ENCODE measurements around the gene TASOR2.

The TASOR2 gene

DNA sequence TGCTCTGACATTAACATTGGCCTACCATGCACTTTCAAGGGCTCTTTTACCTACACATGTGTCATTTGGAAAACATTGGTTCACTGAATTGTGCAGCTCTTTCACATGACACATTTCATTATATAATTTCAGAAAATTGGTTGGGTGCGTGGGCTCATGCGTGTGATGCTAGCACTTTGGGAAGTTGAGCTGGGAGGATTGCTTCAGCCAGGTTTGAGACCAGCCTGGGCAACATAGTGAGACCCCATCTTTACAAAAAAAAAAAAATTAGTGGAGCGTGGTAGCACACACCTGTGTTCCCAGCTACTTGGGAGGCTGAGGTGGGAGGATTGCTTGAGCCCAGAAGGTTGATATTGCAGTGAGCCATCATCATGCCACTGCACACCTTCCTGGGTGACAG is 3.9 kb downstream of the TASOR2 start:
- DNase-seq, result no peak

DNA sequence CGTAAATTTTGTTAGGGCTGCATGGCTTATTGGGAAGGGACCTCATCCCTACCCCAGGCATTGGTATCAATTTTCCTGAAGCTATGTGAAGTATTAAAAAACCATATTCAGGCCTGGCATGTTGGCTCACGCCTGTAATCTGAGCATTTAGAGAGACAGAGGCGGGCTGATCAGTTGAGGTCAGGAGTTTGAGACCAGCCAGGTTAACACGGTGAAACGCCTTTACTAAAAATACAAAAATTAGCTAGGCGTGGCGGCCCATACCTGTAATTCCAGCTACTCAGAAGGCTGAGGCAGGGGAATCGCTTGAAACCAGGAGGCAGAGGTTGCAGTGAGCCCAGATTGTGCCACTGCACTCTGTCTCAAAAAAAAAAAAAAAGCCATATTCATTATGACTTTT is 7.1 kb downstream of the TASOR2 start:
- no peak for DNase-seq

DNA sequence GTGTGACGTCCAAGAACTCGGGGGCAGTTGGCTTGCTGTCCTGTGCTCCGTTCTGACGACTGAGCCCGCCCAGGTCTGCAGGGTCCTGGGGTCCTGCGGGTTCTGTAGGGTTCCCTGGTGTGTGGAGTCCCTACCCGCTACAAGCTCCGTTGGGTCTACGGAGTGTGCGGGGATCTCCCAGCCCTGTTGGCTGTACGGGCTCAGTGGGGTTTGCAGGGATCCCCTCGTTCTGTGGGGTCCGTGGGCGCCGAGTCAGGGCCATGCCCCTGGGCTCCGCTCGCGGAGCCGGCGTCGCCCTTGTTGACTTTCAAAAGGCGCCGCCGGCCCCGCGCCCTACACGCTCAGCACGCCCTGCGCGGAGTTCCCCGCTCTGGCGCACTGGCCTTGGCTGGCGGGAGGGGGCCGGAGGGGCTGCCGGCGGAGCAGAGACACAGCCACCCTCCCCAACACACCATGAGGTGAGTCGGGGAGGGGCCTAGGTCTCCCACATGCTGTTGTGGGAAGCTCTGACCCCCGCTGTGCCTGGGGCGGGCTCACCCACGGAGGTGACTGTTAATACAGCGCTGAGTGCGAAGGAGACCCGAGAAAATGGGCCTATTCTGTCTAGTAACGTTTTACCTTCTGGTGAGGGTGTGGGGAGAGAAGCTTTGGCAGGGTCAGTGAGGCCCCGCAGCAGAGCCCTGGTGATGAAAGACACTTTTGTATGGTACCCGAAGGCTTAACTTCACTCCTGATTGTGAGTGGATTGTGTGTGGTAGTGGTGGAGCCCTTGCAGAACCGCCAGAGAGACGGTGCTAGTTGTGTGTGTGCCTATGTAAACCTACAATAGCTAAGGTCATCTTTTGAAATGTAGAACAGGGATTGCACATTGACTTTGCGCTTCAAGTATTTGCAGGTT is 8.1 kb downstream of the TASOR2 start:
- DNase-seq, result peak; percentile 51 to 82 (median 68)

DNA sequence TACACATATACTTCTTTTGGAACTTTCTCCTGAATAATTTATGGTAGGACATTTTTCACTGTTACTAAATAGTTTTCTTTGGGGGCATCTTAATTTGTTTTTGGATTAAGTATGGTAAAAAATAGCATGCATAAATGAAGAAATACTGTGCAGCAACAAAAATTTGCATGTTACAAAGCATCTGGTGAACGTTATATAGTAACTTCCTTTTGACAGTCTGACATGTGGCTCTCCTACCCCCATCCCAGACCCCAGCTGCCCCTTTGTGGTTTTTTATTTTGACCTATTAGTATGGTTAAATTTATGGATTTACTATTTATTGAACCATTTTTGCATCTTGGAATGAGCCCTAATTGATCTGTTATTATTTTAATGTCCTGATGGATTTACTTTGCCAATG is 9.9 kb downstream of the TASOR2 start:
- no peak for DNase-seq

DNA sequence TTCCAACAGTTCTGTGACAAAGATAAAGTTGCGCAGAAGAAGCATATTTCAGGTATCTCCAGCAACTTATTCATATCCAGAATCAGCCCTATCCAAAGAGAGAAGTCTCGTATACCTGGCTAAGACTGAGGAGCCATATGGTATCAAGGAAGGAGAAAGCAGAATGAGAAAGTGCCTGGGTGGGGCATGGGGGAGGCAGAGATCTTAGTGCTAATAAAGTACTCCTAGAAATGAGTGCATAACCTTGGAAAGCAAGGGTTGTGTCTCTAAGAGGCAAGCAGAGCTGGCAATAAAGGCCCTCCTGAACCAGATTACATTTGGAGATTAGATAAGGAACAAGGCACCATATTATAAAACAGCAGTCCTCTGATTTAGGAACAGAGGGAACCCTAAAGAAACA is 12.7 kb downstream of the TASOR2 start:
- no peak for DNase-seq

DNA sequence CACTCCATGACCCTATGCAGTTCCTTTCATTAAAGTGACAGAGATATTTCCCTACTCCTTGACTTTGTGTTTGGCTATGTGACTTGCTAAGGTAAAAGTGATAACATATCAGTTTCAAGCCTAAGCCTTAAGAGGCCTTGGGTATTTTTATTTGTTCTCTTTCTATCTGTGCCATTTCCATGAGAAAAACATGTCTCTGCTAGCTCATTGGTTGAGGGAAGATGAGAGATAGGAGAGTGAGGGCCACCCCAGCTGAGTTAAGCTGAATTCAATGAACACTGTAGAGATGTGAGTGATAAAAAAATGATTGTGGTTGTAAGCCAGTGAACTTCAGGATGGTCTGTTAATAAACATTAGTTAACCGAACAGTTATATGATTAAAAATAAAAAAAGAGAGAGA is 13.4 kb downstream of the TASOR2 start:
- DNase-seq, result no peak

DNA sequence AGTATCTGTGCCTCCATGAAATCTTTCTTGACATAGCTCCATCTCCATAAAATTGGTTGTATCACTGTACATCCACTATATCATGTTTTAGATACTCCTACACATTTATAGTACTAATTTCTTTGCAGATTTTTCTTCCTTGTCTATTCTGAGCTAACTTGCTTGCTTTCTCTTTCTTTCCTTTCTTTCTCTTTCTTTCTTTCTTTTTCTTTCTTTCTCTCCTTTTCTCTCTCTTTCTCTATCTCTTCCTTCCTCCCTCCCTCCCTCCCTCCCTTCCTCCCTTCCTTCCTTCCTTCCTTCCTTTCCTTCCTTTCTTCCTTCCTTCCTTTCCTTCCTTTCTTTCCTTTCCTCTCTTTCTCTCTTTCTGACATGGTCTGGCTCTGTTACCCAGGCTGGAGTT is 23.7 kb downstream of the TASOR2 start:
- DNase-seq, result no peak

DNA sequence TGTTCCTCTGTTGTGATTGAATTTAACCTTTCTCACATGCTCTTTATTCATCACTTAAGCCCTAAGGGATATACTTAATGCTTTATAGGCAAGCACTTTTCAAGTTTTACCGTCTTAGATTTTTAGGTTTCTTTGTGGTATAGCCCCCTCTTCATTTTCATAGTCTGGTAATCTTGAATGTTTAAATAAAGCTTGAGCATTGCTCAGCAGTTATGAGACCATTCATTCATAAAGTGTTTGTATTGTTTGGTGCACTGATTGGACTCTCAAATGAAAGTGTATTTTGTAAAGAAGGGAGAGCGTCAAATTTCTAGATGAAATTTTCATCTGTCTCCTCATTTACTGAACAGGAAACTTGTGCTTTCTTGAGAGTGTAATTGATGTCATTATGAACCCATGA is 25.2 kb downstream of the TASOR2 start:
- no peak for DNase-seq

DNA sequence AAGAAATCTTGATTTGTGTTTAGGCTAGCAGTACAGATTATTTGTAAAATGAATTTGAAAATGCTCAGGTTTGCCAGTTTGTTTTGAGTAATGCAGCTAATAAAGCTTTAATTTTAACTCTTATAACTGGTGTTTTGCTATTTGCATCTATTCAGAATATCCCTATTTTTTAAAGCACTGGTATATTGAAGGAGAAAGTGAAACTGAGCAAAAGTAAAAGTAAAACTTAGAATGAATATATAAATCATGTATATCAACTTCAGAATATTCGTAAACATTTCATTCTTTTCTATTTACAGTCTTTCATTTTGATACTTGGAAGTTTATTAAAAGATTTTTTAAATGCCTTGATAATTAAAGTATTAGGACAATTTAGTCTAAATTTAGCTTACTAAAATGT is 26.2 kb downstream of the TASOR2 start:
- DNase-seq, result peak in 2 of 3 donors; percentile 56 to 73

DNA sequence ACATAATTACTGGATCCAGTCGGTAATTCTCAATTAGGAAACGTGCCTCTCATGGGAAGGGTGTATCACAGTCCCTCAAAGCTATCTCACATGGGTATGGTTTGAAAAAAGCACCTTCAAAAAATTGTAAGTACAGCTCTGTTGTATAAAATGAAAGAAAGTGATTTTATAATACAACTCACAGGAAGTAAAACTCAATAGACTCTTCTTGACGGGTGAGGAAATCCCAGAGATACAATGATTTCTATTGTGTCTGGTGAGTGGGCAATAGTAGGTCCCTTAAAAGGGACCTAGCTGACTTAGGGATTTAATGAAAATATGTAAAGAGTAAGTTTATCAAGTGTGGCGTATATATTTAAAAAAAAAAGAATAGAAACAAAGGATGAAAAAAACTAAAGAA is 27.0 kb downstream of the TASOR2 start:
- peak; percentile 50 to 85 (median 74) for DNase-seq

DNA sequence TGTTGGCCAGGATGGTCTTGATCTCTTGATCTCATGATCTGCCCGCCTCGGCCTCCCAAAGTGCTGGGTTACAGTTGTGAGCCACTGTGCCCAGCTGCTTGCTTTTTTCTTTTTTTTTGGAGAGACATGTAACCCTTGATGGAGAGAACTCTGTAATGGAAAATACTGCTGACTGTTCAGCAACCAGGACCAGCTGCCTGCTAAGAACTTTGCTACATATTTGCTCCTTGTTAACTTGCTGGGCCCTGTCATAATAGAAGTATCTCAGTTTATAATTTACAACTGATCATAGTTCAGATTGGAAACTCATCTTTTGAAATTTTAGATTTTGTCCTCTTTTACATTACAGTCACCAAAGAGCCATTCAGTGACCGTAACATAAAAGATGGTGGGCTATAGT is 34.9 kb downstream of the TASOR2 start:
- no peak for DNase-seq

DNA sequence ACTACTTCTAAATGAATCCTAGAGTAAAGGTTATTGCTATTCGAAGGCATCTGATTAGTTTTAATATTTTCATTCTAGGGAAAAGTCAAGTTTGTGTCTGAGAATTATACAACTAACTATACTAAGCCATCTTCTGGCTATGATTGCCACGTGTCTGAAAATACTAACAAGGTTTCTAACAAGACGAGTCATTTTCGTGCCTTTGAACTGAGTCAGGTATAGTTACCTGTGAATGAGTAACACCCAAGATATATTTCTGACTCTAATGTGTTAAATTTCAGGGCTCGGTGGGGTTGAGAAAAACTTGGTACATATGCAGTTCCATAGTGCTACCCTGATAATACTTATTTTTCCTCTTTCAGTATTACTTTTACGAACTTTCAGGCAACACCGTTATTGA is 35.5 kb downstream of the TASOR2 start:
- DNase-seq, result no peak

DNA sequence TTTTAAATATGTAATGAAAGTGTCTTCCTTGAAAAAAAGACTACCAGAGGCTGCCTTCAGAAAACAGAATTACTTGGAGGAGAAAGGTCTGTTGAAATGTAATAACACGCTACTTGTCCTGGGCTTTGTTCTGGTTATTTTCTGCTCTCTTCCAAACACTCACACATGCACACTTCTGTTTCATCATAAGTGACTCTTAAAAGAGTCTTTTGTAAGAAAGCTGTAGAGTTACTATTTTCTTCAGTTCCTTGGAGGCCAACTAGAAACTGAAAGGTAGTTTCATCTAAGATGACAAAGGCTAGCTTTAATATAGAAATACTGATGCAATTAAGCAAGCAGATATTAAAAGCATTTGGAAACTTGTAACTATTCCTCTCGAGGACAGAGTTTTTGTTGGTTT is 39.1 kb downstream of the TASOR2 start:
- DNase-seq, result no peak

DNA sequence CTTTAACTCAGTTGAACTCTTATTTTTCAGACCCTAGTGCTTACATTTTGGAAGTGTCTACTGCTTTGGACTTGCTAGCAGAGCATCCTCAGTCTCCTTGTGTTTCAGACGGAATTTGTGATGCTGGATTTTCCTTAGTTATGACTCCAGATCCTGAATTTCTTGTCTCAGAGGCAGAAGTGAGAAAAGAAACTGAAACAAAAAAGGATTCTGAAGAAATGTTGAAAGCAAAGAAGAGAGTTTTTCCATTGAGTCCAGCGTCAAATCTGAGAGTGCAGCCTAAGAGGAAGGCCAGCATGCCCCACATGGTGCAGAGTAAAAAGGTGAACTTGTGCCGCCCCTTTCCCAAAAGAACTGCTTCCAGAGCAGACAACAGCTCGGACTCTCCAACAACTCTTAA is 46.1 kb downstream of the TASOR2 start:
- DNase-seq, result no peak

DNA sequence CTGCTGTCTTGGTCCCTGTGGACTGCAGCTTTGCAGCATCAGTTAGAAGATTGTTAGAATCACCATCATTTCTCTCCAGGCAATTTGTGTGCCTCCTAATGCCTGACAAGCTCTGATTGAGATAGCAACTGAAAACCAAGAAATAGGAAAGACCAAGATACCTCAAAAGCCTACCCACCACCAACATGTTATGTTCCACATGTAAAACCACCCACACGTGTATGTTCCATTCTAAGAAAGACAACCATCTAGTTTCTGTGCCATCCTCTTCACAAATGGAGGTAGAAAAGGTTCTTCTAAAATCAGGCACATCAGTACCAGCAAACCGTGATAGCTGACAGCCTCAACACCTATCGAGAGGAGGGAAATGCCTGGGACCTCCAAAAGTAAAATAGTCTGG is 46.9 kb downstream of the TASOR2 start:
- DNase-seq, result no peak

DNA sequence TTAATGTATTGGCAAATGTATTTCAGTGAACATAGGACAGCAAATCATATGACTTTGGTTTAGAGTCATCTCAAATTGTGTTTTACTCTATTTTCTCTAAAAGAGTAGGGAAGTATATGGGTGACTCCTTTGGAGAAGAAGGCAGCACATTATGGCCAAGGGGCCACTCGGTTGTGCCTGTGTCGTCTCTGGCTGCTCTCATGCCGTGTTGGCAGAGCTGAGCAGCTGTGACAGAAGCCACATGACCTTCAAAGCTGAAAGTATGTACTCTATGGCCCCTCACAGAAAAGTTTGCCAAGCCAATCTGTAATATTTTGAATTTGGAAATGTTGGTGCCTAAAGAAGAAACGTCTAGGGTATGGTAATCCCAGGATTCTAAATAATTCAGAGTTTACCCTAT is 47.5 kb downstream of the TASOR2 start:
- no peak for DNase-seq

Data from suppressor macrophage treated with lipopolysaccharide for 1 hour (primary cell).